Activated T-helper 1 cell treated with anti-CD3 and anti-CD28 coated beads, Interleukin-2, amount 50 U/mL, for 16 hours (primary cell): ENCODE data around the gene ANKH.

ENCODE experiments used
- DNase-seq, 2 donors: peaks; one replicate each; pipeline ENCODE4 v3.0.0-alpha.2; 2020; ENCODE audit warnings: low read depth in 1 of 2, low spot score in 1 of 2

The ANKH gene

DNA sequence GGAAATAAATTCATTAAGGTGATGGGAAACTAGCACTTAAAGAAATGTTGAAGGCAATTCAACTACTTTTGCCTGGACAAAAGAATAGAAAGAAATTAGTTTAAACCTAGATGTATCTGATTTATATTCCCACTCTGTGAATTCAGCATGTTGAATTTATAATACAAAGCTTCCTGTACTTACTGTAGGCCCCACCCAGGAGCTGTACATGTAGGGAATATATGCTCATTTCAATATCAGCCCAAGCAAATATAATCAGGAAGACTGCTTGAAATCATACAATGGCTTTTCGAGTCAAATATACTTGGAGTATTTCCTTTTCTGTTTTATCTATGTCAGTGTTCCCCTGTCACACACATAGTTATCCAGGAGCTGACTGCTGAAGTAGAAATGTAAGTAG is 105.0 kb downstream of the ANKH start:
- DNase-seq, result no peak

- no peak for DNase-seq
Observed at GRCh38 chr5:14765587-14765986, 106.0 kb downstream of the ANKH start.

GRCh38 chr5:14762549-14763216 is 108.9 kb downstream of the ANKH start:
- DNase-seq, result no peak

DNA sequence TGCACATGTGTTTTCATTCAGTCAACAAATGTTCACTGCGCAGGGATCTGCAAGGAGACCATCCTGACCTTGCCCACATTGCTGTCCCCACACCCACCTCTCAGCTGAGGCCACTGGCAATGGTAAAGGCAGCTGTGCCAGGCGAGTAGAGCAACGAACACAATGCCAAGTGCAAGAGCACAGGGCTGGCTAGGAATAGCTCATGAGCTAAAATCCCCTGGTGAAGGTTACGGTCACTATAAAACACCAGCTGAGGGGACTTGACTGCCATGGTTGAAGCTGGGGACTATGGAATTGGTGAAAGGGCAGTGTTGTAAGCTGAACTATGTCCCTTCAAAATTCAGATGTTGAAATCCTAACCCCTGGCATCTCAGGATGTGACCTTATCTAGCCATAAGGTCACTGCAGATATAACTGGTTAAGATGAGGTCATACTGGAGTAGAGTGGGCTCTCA is 111.0 kb downstream of the ANKH start:
- no peak for DNase-seq

DNA sequence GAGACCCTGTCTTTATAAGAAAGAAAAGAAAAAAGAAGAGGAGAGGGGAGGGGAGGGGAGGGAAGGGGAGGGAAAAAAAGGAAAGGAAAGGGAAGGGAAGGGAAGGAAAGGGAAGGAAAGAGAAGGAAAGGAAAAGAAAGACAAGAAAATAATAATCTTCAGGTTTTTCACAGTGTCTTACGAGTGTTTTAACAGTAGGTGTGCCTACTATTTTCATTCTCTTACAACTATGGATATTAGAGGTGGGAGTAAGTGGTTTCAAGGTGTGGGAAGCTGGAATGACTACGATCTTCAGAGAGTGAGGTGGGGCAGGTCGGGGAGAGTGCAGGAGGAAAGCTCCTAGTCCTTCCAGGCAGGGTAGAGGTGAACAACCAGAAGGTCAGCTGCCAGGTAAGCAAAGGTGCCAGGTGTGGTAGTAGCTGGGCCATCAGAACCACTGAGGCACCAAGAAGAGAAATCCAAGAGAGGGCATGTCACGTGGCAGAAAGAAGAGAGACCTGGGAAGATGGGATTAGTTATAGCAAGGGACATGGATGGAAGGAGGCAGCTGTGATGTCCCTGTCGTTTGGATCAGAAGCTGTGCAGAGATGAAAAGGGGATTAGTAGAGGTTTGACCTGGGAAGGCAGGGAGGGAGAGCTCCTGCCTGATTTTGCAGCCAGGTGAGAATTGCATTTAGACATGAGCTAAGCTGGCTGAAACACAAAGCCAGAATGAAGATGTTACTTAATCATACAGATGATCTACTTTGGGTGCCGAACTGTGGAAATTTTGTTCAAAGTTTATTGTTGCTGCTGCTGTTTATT is 111.6 kb downstream of the ANKH start:
- no peak for DNase-seq

DNA sequence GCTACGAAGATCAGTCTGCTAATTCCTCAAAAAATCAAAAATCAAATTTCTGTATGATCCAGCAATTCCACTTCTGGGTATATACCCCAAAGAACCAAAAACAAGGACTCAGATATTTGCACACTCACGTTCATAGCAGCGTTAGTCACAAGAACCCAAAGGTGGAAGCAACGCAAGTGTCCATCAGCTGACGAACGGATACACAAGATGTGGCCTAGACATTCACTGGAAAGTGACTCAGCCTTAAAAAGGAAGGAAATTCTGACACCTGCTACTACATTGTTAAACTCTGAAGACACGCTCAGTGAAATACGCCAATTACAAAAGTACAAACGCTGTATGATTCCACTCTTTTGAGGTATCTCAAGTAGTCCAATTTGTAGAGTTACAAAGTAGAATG is 113.7 kb downstream of the ANKH start:
- no peak for DNase-seq

- no peak for DNase-seq
Observed at GRCh38 chr5:14756478-14756877, 115.1 kb downstream of the ANKH start.

DNA sequence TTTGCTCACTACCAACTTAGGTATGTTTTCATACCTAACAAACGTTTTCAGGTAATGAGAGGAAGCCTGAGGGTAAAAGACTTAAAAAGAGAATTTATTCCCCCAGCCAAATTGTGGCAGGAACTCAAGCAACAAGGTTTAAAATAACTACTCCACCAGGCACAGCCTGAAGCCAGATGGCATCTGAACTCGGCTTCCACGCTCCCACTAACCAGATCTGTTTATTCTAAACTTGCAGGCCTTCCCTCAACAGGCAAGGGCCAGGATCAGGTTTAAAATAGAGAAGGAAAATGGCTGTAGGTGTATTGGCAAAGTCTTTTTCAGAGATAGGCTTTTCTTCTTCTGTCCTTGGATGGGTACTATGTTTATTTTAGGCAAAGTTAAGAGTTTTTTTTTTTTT is 117.6 kb downstream of the ANKH start:
- no peak for DNase-seq

DNA sequence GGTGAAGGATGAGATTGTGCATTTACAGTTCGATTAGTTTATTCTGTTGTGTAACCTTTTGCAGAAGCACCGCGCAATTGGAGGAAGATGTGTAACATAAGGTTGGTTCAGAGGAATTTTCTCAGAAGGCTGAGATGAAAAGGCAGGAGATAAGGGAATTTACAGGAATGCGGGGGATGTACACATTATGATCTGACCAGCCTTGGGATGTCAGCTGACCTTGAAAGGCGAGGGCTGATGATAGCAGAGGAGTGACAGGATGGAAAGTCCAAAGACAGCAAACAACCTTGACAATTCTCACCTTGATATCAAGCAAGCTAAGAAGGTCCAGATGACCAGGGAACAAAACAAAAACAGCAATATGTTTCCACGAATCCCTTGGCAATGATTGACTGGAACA is 118.3 kb downstream of the ANKH start:
- no peak for DNase-seq

GRCh38 chr5:14752497-14753071 is 119.0 kb downstream of the ANKH start:
- DNase-seq, result no peak

DNA sequence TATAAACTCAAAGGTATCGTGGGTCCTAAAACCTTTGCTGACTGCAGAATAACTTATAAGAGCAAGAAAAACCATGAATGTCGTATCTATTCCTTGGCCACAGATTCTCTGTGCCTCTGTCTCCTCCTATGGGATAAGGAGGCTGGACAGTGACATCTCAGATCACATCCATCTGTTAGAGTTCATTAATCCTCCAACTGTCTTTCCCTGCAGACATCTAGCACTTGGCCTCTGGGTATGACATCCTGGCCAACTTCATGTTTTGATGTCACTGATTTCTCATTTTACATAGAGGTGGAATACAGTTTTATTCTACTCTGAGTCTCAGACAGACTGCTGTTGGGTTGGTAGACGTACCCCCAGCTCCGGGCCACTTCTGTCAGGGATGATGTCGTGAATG is 120.9 kb downstream of the ANKH start:
- no peak for DNase-seq

DNA sequence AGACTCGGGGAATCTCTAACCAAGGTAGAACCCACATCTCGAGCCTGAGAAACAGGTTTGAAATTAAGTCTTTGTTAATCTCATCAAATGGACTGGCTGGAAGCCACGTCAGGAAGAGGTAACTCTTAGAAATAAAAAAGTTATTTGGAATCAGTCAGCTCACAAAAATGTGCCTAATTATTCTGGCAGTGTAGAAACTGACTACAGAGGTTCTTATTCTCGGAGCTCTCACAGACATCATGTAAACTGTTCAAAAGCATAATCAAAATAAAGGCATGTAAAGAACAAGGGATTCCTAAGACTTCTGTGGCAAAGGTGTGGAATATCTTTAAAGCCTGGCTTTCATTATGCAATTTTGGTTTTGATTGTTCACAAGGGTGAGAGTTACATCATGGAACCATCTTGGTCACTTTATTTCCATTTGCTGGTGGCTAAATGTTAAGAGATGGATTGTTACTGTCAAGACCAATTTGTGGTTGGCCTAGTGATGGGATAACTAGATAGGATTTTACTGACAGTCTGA is 121.9 kb downstream of the ANKH start:
- no peak for DNase-seq

DNA sequence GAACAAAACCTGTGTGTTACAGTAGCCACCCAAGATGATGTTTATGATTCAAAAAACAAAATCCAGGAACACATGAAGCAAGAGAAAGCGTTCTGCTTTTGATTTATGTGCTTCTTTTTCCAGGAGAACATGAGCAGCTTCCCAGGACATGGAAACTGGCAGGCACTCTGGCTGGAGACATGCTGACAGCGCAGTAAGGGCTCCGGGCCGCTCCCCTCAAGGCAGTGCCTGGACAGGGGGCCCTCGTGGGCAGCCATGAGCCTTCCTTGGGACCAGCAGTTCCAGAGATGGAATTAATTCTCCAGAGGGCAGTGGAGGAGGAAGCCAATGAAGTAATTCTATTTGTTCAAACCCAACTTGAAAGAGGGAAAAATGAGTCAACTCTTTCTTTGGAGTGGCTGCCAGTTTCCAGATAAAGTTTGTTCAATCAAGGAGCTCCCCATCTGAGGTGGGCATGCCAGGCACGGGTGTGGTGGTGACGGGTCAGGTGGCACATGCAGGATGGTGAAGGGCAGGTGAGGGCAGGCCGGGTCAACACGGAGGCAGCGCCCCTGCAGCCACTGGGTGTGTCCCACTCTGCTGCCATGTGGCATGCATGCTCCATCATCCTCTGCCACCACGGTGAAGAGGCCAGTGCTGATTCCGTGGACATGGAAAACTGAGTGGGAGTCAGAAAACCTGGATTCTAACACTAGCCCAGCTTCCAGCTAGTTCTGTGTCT is 123.2 kb downstream of the ANKH start:
- DNase-seq, result no peak

DNA sequence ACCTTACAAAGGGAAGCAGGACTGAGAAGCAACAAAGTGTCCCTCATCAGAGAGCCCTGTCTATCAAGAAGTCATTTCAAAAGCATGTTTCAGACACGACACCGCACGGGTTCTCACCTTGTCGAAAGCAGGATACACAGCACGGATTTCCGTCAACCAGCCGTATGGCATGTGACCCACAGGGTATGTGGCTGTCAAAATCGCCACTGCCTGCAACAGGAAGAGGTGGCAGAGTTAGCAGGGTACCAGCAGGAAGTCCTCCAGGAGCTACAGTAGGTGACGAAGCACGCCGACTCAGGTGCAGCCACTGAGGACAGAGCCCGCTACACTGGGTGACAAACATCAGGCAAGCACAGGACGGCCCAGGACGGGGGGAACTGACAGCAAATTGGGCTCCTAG is 125.8 kb downstream of the ANKH start:
- no peak for DNase-seq

GRCh38 chr5:14745188-14745563 is 126.4 kb downstream of the ANKH start:
- DNase-seq, result no peak

DNA sequence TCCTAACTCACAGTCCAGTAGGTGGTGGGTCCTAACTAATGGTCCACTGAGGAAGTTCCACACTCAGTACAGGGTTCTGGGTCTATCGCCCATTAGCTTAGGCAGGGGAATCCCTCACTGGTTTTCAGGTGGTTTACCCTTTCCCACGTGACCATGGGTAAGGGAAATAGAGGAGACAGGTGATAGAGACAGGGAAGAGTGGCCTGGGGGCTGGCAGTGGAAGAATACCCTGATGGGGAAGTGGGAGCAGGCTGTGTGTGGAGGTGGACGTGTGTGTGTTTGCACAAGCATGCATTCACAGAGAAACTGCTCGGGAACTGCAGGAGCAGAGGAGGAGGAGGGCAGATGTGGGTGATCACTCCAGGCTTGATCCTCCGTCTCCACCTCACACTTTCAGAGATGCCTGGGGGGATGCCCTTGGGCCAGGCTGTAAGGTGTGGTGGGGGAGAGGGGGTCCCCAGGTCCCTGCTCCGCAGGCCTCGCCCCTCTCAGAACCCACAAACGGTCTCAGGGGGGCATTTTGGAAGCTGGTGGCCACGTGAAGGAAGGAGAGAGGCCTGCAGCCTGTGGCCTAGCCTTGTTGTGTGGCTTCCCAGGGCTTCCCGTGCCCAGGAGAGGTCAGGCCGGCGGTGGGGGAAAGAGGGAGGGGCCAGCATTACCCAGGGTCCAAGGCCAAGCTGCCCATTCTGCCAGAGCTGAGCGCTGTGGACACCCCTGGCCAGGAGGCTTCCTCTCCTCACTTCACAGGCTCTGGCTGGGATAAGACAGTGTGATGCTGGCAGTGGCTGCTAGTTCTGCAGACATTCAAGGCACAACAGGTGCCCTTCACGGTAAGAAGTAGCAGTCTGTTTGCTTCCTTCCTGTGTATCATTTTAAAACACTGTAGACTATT is 127.0 kb downstream of the ANKH start:
- DNase-seq, result no peak

DNA sequence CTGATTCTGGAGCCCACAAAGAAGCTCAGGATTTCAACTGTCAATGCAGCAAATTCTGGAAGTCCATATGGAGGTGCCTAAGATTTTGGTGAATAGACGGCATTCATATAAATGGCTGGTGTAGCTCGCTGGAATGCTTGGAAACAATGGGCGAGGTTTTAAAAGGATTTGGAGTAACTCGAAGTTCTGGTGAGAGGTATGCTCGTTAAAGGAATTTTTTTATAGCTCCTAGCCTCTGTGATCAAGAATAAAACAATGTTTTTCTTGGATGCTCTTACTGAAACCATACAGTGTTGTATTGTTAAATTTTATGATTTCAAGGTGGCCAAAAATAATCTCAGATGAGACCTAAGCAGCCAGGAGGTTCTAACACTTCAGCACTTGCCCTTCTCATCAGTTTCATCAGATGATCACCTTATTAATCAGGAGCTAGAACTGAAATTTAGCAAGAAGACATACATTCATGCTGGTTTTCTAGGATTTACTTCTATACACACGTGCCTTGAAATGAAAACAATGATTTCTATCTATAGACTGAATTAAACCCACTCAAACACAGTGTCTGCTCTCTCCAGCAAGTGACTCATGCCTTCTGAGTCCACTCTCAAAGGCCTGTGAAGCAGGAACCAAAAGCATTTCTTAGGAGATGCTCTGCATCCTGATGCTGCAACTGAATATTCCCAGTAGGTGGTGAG is 127.8 kb downstream of the ANKH start:
- no peak for DNase-seq

DNA sequence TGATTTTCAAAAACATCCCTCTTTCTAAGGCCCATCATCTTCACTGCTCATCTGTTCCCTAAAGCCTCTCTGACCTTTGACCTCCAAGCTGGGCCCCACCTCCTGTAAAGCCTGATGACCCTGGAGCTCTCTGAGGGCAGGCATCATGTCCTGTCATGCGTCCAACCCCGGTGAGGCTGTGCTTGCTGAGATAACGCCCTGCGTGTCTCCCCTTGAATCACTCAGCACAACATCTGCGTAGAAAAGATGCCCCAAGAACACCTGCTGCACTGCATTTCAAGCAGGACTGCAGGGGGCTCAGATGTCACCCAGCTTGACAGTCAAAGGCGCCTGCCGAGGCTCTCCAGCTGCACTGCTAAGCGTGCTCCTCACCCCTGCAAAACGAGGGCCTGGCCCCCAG is 129.1 kb downstream of the ANKH start:
- no peak for DNase-seq

DNA sequence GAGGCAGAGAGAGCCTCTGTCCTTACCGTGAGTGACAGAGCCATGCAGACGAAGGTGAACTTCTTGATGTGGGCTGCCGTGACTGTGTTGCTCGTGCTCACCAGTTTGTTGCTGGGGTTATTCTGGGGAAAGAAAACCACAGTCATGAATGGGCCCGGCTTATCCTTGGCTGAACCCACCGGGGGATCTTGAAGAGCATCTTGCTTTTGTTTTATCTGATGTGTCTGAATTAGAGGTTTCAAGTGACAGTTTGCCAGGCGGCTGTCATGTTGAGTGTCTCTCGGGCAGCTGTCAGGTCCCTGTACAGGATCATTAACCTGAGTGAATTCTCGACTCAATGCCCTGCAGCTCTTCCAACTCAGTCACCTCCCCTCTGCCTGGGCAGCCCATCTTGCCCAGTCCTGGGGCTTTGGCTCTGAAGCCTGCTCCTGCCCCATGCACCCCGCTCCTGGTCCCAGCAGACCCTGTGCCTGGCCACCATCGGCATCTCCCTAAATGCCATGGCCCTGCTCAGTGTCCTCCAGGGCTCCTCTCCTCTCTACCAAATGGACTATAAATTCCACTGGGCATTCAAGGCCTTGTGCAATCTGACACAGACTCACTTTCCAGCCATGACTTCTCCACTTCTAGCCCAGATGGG is 129.7 kb downstream of the ANKH start:
- DNase-seq, result no peak
